Calu3 (cell line): ENCODE data around the gene CDCA5. TPM values are rescaled to one million over a fixed set of nuclear protein-coding genes. Genes with fewer than 3 reads are reported as not detected.

Source experiments
- BruUV-seq: library from RNA; stranded (reverse); fragments of 400-500 nt; replicated peaks from 2 replicates; lab custom pipeline; 2021; lab: Mats Ljungman, UMichigan
- CTCF ChIA-PET: fragments of 300-600 bp; sonication (Branson Sonifier 250); formaldehyde crosslinking; loops from one replicate; lab custom pipeline; 2022; ENCODE audit warnings: antibody characterized with exemption; lab: Charles Lee
- DNase-seq: peaks from one replicate; pipeline ENCODE4 v3.0.0; 2022
- H3K27ac Mint-ChIP-seq: one replicate; pipeline ENCODE4 v1.8.0; 2022; ENCODE audit warnings: mixed read lengths; ENCODE audit not compliant: unreplicated experiment
- H3K27me3 Mint-ChIP-seq: one replicate; pipeline ENCODE4 v1.8.0; 2022; ENCODE audit warnings: mixed read lengths; ENCODE audit not compliant: unreplicated experiment
- H3K36me3 Mint-ChIP-seq: one replicate; pipeline ENCODE4 v1.8.0; 2022; ENCODE audit warnings: mild to moderate bottlenecking, moderate library complexity, mixed read lengths; ENCODE audit not compliant: insufficient read depth, unreplicated experiment
- H3K4me1 Mint-ChIP-seq: one replicate; pipeline ENCODE4 v1.8.0; 2022; ENCODE audit warnings: mild to moderate bottlenecking, low read depth, mixed read lengths; ENCODE audit not compliant: unreplicated experiment
- H3K4me3 Mint-ChIP-seq: one replicate; pipeline ENCODE4 v1.8.0; 2022; ENCODE audit warnings: mild to moderate bottlenecking, low read depth, moderate library complexity, mixed read lengths; ENCODE audit not compliant: unreplicated experiment
- H3K9me3 Mint-ChIP-seq: one replicate; pipeline ENCODE4 v1.8.0; 2022; ENCODE audit warnings: low read depth, mixed read lengths; ENCODE audit not compliant: unreplicated experiment
- intact Hi-C: fragments of 100-400 bp; cut with micrococcal nuclease; formaldehyde crosslinking; loops from one replicate; pipeline ENCODE4 v1.10.0; 2022; ENCODE audit not compliant: unreplicated experiment
- total RNA-seq: library from RNA; stranded (reverse); gene quantifications from 2 replicates; pipeline ENCODE4 v1.2.3, GENCODE V29; 2022
- TF ChIP-seq, protein P1 (sequence below): fragments of 200-600 bp; IDR thresholded peaks from one replicate; pipeline ENCODE4 v1.8.0; 2022; ENCODE audit warnings: antibody characterized with exemption; ENCODE audit not compliant: unreplicated experiment

Gene CDCA5
- total RNA-seq, 1 experiment from 2014 or later, result 53.4 TPM

DNA sequence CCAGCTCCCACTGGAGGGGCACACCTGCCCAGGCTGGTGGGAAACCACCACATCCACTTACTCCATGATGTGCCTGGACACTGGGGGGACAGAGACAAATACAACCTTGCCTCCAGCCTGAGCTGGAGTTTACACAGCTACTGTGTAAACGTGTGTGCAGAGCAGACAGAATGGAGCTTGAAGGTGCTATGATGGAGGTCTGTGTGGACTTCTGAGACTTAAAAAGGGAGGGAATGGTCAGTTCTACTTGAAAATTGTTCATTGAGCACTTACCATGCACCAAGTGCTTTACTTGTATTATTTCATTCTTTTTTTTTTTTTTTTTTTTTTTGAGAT, 11.2 kb downstream of the CDCA5 start:
- CTCF ChIA-PET, result interaction anchor here (0.7 kb wide), 1 partner anchor 285 kb away, joined by 3 read pairs; no protein-coding TSS in a partner anchor
- H3K4me1 Mint-ChIP-seq, result no peaks in the 10 kb centered on the region
- H3K27ac Mint-ChIP-seq, result no peak overlapping the region
- TF ChIP-seq, protein P1, sequence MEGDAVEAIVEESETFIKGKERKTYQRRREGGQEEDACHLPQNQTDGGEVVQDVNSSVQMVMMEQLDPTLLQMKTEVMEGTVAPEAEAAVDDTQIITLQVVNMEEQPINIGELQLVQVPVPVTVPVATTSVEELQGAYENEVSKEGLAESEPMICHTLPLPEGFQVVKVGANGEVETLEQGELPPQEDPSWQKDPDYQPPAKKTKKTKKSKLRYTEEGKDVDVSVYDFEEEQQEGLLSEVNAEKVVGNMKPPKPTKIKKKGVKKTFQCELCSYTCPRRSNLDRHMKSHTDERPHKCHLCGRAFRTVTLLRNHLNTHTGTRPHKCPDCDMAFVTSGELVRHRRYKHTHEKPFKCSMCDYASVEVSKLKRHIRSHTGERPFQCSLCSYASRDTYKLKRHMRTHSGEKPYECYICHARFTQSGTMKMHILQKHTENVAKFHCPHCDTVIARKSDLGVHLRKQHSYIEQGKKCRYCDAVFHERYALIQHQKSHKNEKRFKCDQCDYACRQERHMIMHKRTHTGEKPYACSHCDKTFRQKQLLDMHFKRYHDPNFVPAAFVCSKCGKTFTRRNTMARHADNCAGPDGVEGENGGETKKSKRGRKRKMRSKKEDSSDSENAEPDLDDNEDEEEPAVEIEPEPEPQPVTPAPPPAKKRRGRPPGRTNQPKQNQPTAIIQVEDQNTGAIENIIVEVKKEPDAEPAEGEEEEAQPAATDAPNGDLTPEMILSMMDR, result no peak
- DNase-seq, result no peak
- H3K36me3 Mint-ChIP-seq, result no peaks in the 10 kb centered on the region
- H3K4me3 Mint-ChIP-seq, result no peak overlapping the region
- no peaks in the 10 kb centered on the region for H3K27me3 Mint-ChIP-seq
- no TSS peak for BruUV-seq
- intact Hi-C loops, result no loop called here
- H3K9me3 Mint-ChIP-seq, result no peaks in the 10 kb centered on the region

GRCh38 chr11:65071907-65072630, 11.8 kb downstream of the CDCA5 start:
- Mint-ChIP-seq H3K4me3 (no peak overlapping the region), H3K36me3 (no peaks in the 10 kb centered on the region), H3K9me3 (no peaks in the 10 kb centered on the region), H3K4me1 (no peaks in the 10 kb centered on the region), H3K27me3 (no peaks in the 10 kb centered on the region), H3K27ac (no peak overlapping the region)
- CTCF ChIA-PET, result interaction anchor here (0.7 kb wide), 1 partner anchor 284 kb away, joined by 3 read pairs; no protein-coding TSS in a partner anchor
- no TSS peak for BruUV-seq
- DNase-seq, result no peak
- intact Hi-C loops, result no loop called here
- TF ChIP-seq, protein P1, result no peak

- no peaks in the 10 kb centered on the region for H3K9me3 Mint-ChIP-seq
Observed at GRCh38 chr11:65069217-65069616, 14.6 kb downstream of the CDCA5 start.

DNA sequence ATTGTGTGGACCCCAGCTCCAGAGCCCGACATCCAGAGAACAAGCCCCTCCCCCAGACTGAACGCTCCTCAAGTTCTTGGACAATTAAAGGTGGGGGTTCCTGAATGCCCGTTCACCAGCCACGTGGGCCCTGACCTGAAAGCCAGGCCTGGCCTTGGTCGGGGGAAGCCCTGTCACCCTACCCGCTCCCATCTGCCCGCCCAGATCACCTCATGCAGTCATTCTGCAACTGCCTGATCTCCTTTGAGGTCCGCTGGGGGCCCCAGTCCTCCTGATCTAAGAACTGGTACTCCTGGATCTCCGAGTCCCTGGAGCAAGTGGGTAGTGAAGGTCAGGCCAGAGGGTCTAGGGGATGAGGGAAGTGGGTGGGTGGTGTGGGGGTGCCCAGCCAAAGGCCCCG, 16.4 kb downstream of the CDCA5 start:
- DNase-seq, result no peak
- Mint-ChIP-seq H3K4me3 (no peak overlapping the region), H3K36me3 (peaks cover 4% of the 10 kb centered on the region), H3K9me3 (no peaks in the 10 kb centered on the region), H3K4me1 (no peaks in the 10 kb centered on the region), H3K27me3 (peaks cover 9% of the 10 kb centered on the region), H3K27ac (no peak overlapping the region)
- BruUV-seq, result no TSS peak
- TF ChIP-seq, protein P1, result no peak
- intact Hi-C loops, result no loop called here
- CTCF ChIA-PET, result no interaction called here

More at GRCh38 chr11:65069217-65069616, 14.6 kb downstream of the CDCA5 start:
- intact Hi-C loops, result no loop called here
- Mint-ChIP-seq H3K27me3 (no peaks in the 10 kb centered on the region), H3K36me3 (peaks cover 4% of the 10 kb centered on the region), H3K4me3 (no peak overlapping the region), H3K4me1 (no peaks in the 10 kb centered on the region), H3K27ac (no peak overlapping the region)
- TF ChIP-seq, protein P1, result no peak
- CTCF ChIA-PET, result interaction anchor here (0.6 kb wide), 2 partner anchors 57 to 95 kb away, joined by 3 to 4 read pairs; no protein-coding TSS in a partner anchor
- DNase-seq, result no peak
- no TSS peak for BruUV-seq
